IMR-90 (cell line): ENCODE data around the gene ARAP1. TPM values are rescaled to one million over a fixed set of nuclear protein-coding genes. Genes with fewer than 3 reads are reported as not detected.

ENCODE experiments used
- ATAC-seq: fragments of 200-7000 bp; cut with Tn5 transposase; 2 replicates; pipeline ENCODE4 v1.9.1; 2020; ENCODE audit warnings: low read depth, mild to moderate bottlenecking, moderate library complexity
- BruUV-seq: library from RNA; stranded (reverse); fragments of 400-500 nt; replicated peaks from 2 replicates; lab custom pipeline; 2021; lab: Mats Ljungman, UMichigan
- CTCF ChIA-PET: fragments of 300-600 bp; formaldehyde crosslinking; extraction: SDS; loops from one replicate; lab custom pipeline; 2021; ENCODE audit warnings: antibody characterized with exemption; lab: Yijun Ruan, JAX
- POLR2A ChIA-PET: fragments of 300-600 bp; sonication (Branson Sonifier 250); formaldehyde crosslinking; loops from one replicate; lab custom pipeline; 2022; ENCODE audit warnings: antibody characterized with exemption; ENCODE audit not compliant: unreplicated experiment; lab: Charles Lee
- DNase-seq: peaks from one replicate; pipeline ENCODE4 v3.0.0; 2013
- H2AFZ ChIP-seq: replicated peaks from 2 replicates; pipeline ENCODE3; 2013; ENCODE audit warnings: low read length, mild to moderate bottlenecking; ENCODE audit not compliant: poor library complexity
- H2AK5ac ChIP-seq: 2 replicates; pipeline ENCODE4 v1.6.1; 2013; ENCODE audit warnings: low read depth, low read length, inconsistent platforms
- H2AK9ac ChIP-seq: replicated peaks from 2 replicates; pipeline ENCODE3; 2013; ENCODE audit warnings: mild to moderate bottlenecking, low read depth, low read length, moderate library complexity; ENCODE audit not compliant: poor library complexity
- H2BK120ac ChIP-seq: 2 replicates; pipeline ENCODE4 v1.6.1; 2013; ENCODE audit warnings: low read depth, low read length, inconsistent platforms
- H2BK15ac ChIP-seq: 3 replicates; pipeline ENCODE4 v1.6.1; 2013; ENCODE audit warnings: low read depth, low read length, inconsistent platforms
- H2BK20ac ChIP-seq: 2 replicates; pipeline ENCODE4 v1.6.1; 2013; ENCODE audit warnings: low read depth, mild to moderate bottlenecking, inconsistent platforms, low read length, moderate library complexity
- H2BK5ac ChIP-seq: 2 replicates; pipeline ENCODE4 v1.6.1; 2013; ENCODE audit warnings: mild to moderate bottlenecking, low read depth, low read length, inconsistent platforms; ENCODE audit not compliant: poor library complexity, severe bottlenecking
- H3K14ac ChIP-seq: replicated peaks from 2 replicates; pipeline ENCODE4 v1.6.1; 2013; ENCODE audit warnings: low read depth, low read length, inconsistent platforms
- H3K18ac ChIP-seq: 2 replicates; pipeline ENCODE4 v1.6.1; 2013; ENCODE audit warnings: low read depth, low read length, control low read depth
- H3K23ac ChIP-seq: 2 replicates; pipeline ENCODE4 v1.6.1; 2013; ENCODE audit warnings: low read depth, low read length, inconsistent platforms
- H3K27ac ChIP-seq: 2 replicates; pipeline ENCODE4 v1.5.1; 2013; ENCODE audit warnings: mild to moderate bottlenecking, control low read depth, low read length; ENCODE audit not compliant: insufficient read depth
- H3K27me3 ChIP-seq: 2 replicates; pipeline ENCODE4 v1.6.1; 2013; ENCODE audit warnings: low read length; ENCODE audit not compliant: control insufficient read depth, insufficient read depth
- H3K36me3 ChIP-seq: 2 replicates; pipeline ENCODE4 v1.6.1; 2013; ENCODE audit warnings: low read length, mixed read lengths; ENCODE audit not compliant: control insufficient read depth, insufficient read depth
- H3K4ac ChIP-seq: 2 replicates; pipeline ENCODE4 v1.6.1; 2013; ENCODE audit warnings: low read depth, low read length, inconsistent platforms
- H3K4me1 ChIP-seq: 2 replicates; pipeline ENCODE4 v1.6.1; 2013; ENCODE audit warnings: low read length, mixed read lengths; ENCODE audit not compliant: control insufficient read depth, insufficient read depth
- H3K4me2 ChIP-seq: 2 replicates; pipeline ENCODE4 v1.6.1; 2013; ENCODE audit warnings: low read depth, mild to moderate bottlenecking, control low read depth, low read length, moderate library complexity
- H3K4me3 ChIP-seq: 2 replicates; pipeline ENCODE4 v1.5.1; 2013; ENCODE audit warnings: low read depth, mild to moderate bottlenecking, control low read depth, low read length, moderate library complexity; ENCODE audit not compliant: insufficient read depth
- H3K56ac ChIP-seq: 2 replicates; pipeline ENCODE4 v1.6.1; 2013; ENCODE audit warnings: low read length, inconsistent platforms; ENCODE audit not compliant: insufficient read depth; ENCODE audit errors: extremely low read depth
- H3K79me1 ChIP-seq, 2 experiments: 2 replicates each; pipeline ENCODE4 v1.6.1; 2013; ENCODE audit warnings: low read length in 2 of 2, inconsistent platforms in 1 of 2, low read depth in 1 of 2
- H3K9ac ChIP-seq: 2 replicates; pipeline ENCODE4 v1.6.1; 2013; ENCODE audit warnings: low read depth, low read length, control low read depth
- H3K9me1 ChIP-seq: 2 replicates; pipeline ENCODE4 v1.6.1; 2013; ENCODE audit warnings: low read length, inconsistent platforms; ENCODE audit not compliant: insufficient read depth
- H3K9me3 ChIP-seq: 2 replicates; pipeline ENCODE4 v1.6.1; 2013; ENCODE audit warnings: low read length; ENCODE audit not compliant: control insufficient read depth, insufficient read depth
- H4K20me1 ChIP-seq: 2 replicates; pipeline ENCODE4 v1.6.1; 2013; ENCODE audit warnings: low read length, inconsistent platforms; ENCODE audit not compliant: insufficient read depth
- H4K5ac ChIP-seq: 2 replicates; pipeline ENCODE4 v1.6.1; 2013; ENCODE audit warnings: mild to moderate bottlenecking, low read depth, low read length, control low read depth
- H4K8ac ChIP-seq, 2 experiments: 2 replicates each; pipeline ENCODE4 v1.6.1; 2013; ENCODE audit warnings: low read depth in 2 of 2, low read length in 2 of 2, control low read depth in 1 of 2, inconsistent platforms in 1 of 2
- H4K91ac ChIP-seq: 2 replicates; pipeline ENCODE4 v1.6.1; 2013; ENCODE audit warnings: low read depth, low read length, inconsistent platforms; ENCODE audit not compliant: insufficient read depth
- CHD1 ChIP-seq: IDR thresholded peaks from 2 replicates; pipeline ENCODE4 v1.6.1; 2012; ENCODE audit warnings: low read depth, low read length, improper control_type of control experiment
- FOS ChIP-seq: fragments of 150-350 bp; IDR thresholded peaks from 2 replicates; pipeline ENCODE4 v1.6.1; 2016; ENCODE audit warnings: low read depth, low read length
- MAZ ChIP-seq: IDR thresholded peaks from 2 replicates; pipeline ENCODE4 v1.6.1; 2012; ENCODE audit warnings: low read depth, mild to moderate bottlenecking, low read length, improper control_type of control experiment, moderate library complexity, borderline replicate concordance
- SMC3 ChIP-seq: fragments of 150-350 bp; IDR thresholded peaks from 2 replicates; pipeline ENCODE4 v1.6.1; 2016; ENCODE audit warnings: low read depth, mild to moderate bottlenecking, antibody characterized with exemption, low read length, moderate library complexity
- WGBS, 2 experiments: methylation state at CpG; one replicate each; pipeline versions ENCODE4 v1.1.5 to v1.1.7; 2013; ENCODE audit warnings: missing lambda C conversion rate in 2 of 2; ENCODE audit not compliant: insufficient read length in 1 of 2; ENCODE audit errors: extremely low coverage in 2 of 2; 5-methylcytosine and 5-hydroxymethylcytosine counted together
- dilution Hi-C: fragments of 300-500 bp; cut with HindIII; formaldehyde crosslinking; loops from one replicate; pipeline ENCODE4 v1.14.3; 2018; ENCODE audit warnings: low sequenced_read_pairs; ENCODE audit not compliant: unreplicated experiment
- in situ Hi-C: fragments of 300-500 bp; cut with MboI; formaldehyde crosslinking; loops from 3 replicates; pipeline ENCODE4 v1.14.3; 2019; ENCODE audit warnings: low sequenced_read_pairs, inconsistent platforms, mixed read lengths
- intact Hi-C: fragments of 100-400 bp; cut with micrococcal nuclease; formaldehyde crosslinking; loops from 2 replicates; pipeline ENCODE4 v1.10.0; 2022
- polyA plus RNA-seq, 3 experiments: library from polyadenylated mRNA; depleted of rRNA; stranded (reverse); fragments of >200 nt; gene quantifications; 2 replicates each; pipeline ENCODE4 v1.2.3, GENCODE V29; 2012; ENCODE audit warnings: low replicate concordance in 1 of 3
- total RNA-seq: library from RNA; depleted of rRNA; stranded (reverse); fragments of >200 nt; gene quantifications from 2 replicates; pipeline ENCODE4 v1.2.3, GENCODE V29; 2012

The ARAP1 gene
- total and polyA plus RNA-seq, 2 of the 4 experiments (the other 2 are of a cell fraction), result 37.6 to 63.1 TPM

GRCh38 chr11:72740060-72740424 is 12.2 kb downstream of the ARAP1 start:
- Histone ChIP-seq H2BK120ac (no peak overlapping the region), H3K18ac (no peak overlapping the region), H3K4ac (no peak overlapping the region), H2BK20ac (no peak overlapping the region), H3K14ac (no peak overlapping the region), H4K91ac (no peak overlapping the region), H2AFZ (no peak overlapping the region), H3K9me3 (no peaks in the 10 kb centered on the region), H3K27ac (no peak overlapping the region), H2BK5ac (no peak overlapping the region), H3K56ac (no peak overlapping the region), H4K8ac (no peak overlapping the region), H3K4me2 (no peak overlapping the region), H3K9ac (no peak overlapping the region), H3K36me3 (no peaks in the 10 kb centered on the region), H3K9me1 (peaks cover 52% of the 10 kb centered on the region), H2AK5ac (peak overlapping the region; percentile 58; the same call in 1 of the 2 replicates), H3K79me1 (peaks cover 38 to 91% of the 10 kb centered on the region in 2 experiments), H4K5ac (no peak overlapping the region), H2AK9ac (no peak overlapping the region), H4K20me1 (peaks cover 21% of the 10 kb centered on the region), H3K4me3 (no peak overlapping the region), H2BK15ac (no peak overlapping the region), H3K23ac (no peak overlapping the region), H3K27me3 (no peaks in the 10 kb centered on the region), H3K4me1 (peaks cover 35% of the 10 kb centered on the region)
- no TSS peak for BruUV-seq
- TF ChIP-seq FOS (no peak), SMC3 (no peak), MAZ (no peak), CHD1 (no peak)
- dilution Hi-C loops, result no loop called here
- ChIA-PET POLR2A (no interaction called here), CTCF (no interaction called here)
- no CpG with 5 or more reads among the region's 2 CpGs for WGBS, 2 experiments
- in situ Hi-C loops, result no loop called here
- no peak for ATAC-seq
- intact Hi-C loops, result no loop called here
- no peak for DNase-seq
